Activated CD8-positive, alpha-beta T cell treated with anti-CD3 and anti-CD28 coated beads, Interleukin-2, amount 10 ng/mL, durations not matched to agents 7 days and 5 days (primary cell): ENCODE data around the gene SEMA4D. TPM values are rescaled to one million over a fixed set of nuclear protein-coding genes. Genes with fewer than 3 reads are reported as not detected.

Source experiments
- ATAC-seq: fragments of 150-1000 bp; cut with Tn5 transposase; one replicate; pipeline ENCODE4 v1.10.0; 2021; ENCODE audit warnings: moderate library complexity
- CTCF ChIA-PET: fragments of 350-600 bp; sonication (Branson Sonifier 250); formaldehyde crosslinking; loops from one replicate; lab custom pipeline; 2021; ENCODE audit warnings: antibody characterized with exemption; lab: Charles Lee
- POLR2A ChIA-PET: fragments of 350-600 bp; sonication (Branson Sonifier 250); formaldehyde crosslinking; loops from one replicate; lab custom pipeline; 2021; ENCODE audit warnings: antibody characterized with exemption; lab: Charles Lee
- DNase-seq: peaks from one replicate; pipeline ENCODE4 v3.0.0-alpha.2; 2020
- H3K27ac Mint-ChIP-seq: one replicate; pipeline ENCODE4 v1.8.0; 2021; ENCODE audit warnings: mild to moderate bottlenecking, mixed read lengths
- H3K27me3 Mint-ChIP-seq: one replicate; pipeline ENCODE4 v1.8.0; 2021; ENCODE audit warnings: low read depth, mixed read lengths
- H3K36me3 Mint-ChIP-seq: one replicate; pipeline ENCODE4 v1.8.0; 2021; ENCODE audit warnings: low read depth, mixed read lengths
- H3K4me1 Mint-ChIP-seq: one replicate; pipeline ENCODE4 v1.8.0; 2021; ENCODE audit warnings: low read depth, mixed read lengths
- H3K4me3 Mint-ChIP-seq: one replicate; pipeline ENCODE4 v1.8.0; 2021; ENCODE audit warnings: mild to moderate bottlenecking, mixed read lengths
- H3K9me3 Mint-ChIP-seq: one replicate; pipeline ENCODE4 v1.8.0; 2022; ENCODE audit warnings: mixed read lengths; ENCODE audit not compliant: insufficient read depth
- total RNA-seq, 2 experiments: library from RNA; stranded (reverse); gene quantifications; one replicate each; pipeline ENCODE4 v1.2.3, GENCODE V29; 2021

The SEMA4D gene
- total RNA-seq, 2 experiments from 2014 or later = 314 to 321 TPM

DNA sequence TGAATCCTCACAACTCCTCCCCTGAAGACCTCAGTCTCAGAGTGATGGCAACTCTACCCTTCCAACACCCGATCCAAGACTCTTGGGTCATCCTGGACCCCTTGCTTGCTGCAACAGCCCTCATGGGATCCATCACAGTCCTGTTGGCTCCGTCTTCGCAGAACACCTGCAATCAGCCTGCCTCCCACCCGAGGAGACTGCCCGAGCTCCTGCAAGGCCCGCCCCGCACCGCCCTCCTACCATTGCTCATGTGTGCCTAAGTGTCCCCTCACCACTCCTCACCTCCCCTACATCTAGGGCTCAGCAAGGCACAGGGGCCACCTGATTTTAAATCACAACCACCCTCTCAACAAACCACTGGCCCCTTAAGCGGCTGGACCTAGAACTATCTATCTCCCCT lies 5.3 kb downstream of the SEMA4D start:
- CTCF ChIA-PET = interaction anchor here (1.2 to 5.9 kb wide), 3 partner anchors 10 to 57 kb away, joined by 3 to 46 read pairs (median 4); no protein-coding TSS in a partner anchor
- DNase-seq (no peak), ATAC-seq (no peak)
- Mint-ChIP-seq H3K27me3 (no peaks in the 10 kb centered on the region), H3K4me1 (peaks cover 77% of the 10 kb centered on the region), H3K9me3 (no peaks in the 10 kb centered on the region), H3K36me3 (peaks cover 78% of the 10 kb centered on the region), H3K4me3 (peak overlapping the region; percentile 15), H3K27ac (peak overlapping the region; percentile 65)
- POLR2A ChIA-PET = no interaction called here

DNA sequence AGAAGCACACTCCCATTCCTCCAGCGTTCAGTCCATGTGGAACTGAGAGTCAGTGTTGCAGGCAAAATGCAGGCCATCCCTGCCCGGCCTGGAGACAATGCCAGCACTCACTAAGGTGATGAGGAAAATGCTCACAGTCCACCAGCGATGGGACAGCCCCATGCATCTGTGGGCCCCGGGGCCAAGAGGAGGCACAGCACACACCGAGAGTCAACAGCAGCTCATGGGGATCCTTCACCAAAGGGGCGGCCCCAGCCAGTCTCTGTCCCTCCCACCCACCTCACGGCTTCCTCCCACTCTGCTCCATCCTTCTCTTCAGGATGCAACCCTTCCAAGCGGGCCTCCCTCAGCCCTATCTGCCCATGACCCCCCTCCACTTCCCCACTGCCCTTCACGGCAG lies 6.2 kb downstream of the SEMA4D start:
- no peaks in the 10 kb centered on the region for H3K9me3 Mint-ChIP-seq
- POLR2A ChIA-PET = interaction anchor here (0.7 to 3.3 kb wide), 4 partner anchors 10 to 27 kb away, joined by 3 to 14 read pairs (median 3); no protein-coding TSS in a partner anchor

DNA sequence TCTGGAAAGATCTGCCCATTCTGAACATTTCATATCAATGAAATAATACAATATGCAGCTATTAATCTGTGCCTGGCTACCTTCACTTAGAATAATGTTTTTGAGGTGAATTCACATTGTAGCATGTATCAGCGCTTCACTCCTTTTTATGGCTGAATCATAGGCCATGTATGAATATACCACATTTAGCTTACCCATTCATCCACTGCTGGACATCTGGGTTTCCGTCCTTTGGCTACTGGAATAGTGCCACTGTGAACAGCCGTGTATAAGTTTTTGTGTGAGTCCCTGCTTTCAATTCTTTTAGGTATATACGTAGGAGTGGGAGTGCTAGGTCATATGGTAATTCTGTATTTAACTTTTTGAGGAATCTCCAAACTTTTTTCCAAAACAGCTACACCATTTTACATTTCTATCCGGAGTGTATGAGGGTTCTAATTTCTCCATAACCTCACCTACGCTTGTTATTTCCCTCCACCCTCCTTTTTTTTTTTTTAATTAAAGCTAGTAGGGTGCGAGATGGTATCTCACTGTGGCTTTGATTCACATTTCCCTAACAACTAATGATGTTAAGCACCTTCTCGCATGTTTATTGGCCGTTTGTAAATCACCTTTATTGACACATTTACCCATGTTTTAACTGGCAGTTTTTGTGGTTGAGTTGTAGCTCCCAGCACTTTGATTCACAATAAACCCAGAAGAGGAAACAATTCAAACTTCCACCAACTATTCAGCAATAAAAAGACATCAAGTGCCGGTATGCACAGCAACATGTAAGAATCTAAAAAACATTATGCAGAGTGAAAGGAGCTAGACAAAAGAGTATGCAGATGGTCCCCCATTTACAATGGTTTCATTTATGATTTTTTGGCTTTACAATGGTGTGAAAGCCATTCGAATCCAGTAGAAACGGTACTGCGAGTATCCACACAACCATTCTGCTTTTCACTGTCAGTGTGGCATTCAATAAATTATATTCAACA lies 8.1 kb downstream of the SEMA4D start:
- Mint-ChIP-seq H3K27me3 (no peaks in the 10 kb centered on the region), H3K4me3 (peak overlapping the region; percentile 52), H3K27ac (peak overlapping the region; percentile 81), H3K4me1 (peaks cover 95% of the 10 kb centered on the region), H3K36me3 (peaks cover 77% of the 10 kb centered on the region), H3K9me3 (no peaks in the 10 kb centered on the region)
- ChIA-PET CTCF (interaction anchor here (1.1 to 5.9 kb wide), 9 partner anchors 8 to 63 kb away, joined by 3 to 46 read pairs (median 5); no protein-coding TSS in a partner anchor), POLR2A (interaction anchor here (1.0 to 3.3 kb wide), 6 partner anchors 8 to 81 kb away, joined by 3 to 14 read pairs (median 4); no protein-coding TSS in a partner anchor)
- DNase-seq (no peak), ATAC-seq (peak; percentile 61)

More for the DNA sequence above, 6.2 kb downstream of the SEMA4D start:
- Mint-ChIP-seq H3K27me3 (no peaks in the 10 kb centered on the region), H3K36me3 (peaks cover 79% of the 10 kb centered on the region), H3K4me1 (peaks cover 85% of the 10 kb centered on the region), H3K27ac (peak overlapping the region; percentile 65), H3K4me3 (peak overlapping the region; percentile 15)
- CTCF ChIA-PET = interaction anchor here (1.2 to 5.9 kb wide), 4 partner anchors 11 to 58 kb away, joined by 3 to 46 read pairs (median 4); no protein-coding TSS in a partner anchor
- peak; percentile 34 for ATAC-seq
- DNase-seq = no peak

DNA sequence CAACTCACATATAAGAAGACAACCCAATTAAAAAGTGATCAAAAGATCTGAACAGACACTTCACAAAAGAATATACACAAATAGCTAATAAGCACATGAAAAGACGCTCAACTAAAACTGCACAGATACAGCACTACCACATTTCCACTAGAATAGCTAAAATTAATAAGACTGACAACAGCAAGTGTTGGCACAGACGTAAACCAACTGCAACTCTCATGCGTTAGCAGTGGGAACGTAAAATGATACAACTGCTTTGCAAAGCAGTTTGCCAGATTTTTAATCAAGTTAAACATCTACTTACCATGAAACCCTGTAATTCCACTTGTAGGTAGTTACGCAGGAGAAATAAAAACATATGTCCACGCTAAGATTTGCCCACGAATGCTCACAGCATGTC lies 9.0 kb downstream of the SEMA4D start:
- ATAC-seq (no peak), DNase-seq (no peak)
- POLR2A ChIA-PET = interaction anchor here (1.1 to 3.3 kb wide), 2 partner anchors 10 to 35 kb away, joined by 3 to 14 read pairs; no protein-coding TSS in a partner anchor
- Mint-ChIP-seq H3K27ac (peak overlapping the region; percentile 17), H3K36me3 (peaks cover 77% of the 10 kb centered on the region), H3K4me3 (no peak overlapping the region), H3K27me3 (no peaks in the 10 kb centered on the region), H3K4me1 (peaks cover 95% of the 10 kb centered on the region), H3K9me3 (no peaks in the 10 kb centered on the region)
- CTCF ChIA-PET = interaction anchor here (1.1 to 5.9 kb wide), 6 partner anchors 10 to 60 kb away, joined by 3 to 46 read pairs (median 5); no protein-coding TSS in a partner anchor

DNA sequence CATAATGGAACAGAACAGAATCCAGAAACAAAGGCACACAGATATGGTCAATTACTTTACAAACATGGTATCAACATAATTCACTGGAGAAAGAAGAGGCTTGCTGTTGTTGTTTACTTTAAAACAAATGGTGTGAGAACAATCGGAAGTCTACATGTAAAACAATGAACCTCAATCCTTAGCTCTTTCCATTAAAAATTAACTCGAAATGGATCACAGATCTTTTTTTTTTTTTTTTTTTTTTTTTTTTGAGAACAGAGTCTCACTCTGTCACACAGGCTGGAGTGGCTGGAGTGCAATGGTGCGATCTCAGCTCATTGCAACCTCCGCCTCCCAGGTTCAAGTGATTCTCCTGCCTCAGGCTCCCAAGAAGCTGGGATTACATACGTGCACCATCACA lies 9.8 kb downstream of the SEMA4D start:
- ChIA-PET POLR2A (interaction anchor here (3.3 kb wide), 1 partner anchor 9 kb away, joined by 14 read pairs; no protein-coding TSS in a partner anchor), CTCF (interaction anchor here (0.7 to 5.9 kb wide), 6 partner anchors 20 to 61 kb away, joined by 3 to 46 read pairs (median 4); no protein-coding TSS in a partner anchor)
- no peak for ATAC-seq
- Mint-ChIP-seq H3K4me1 (peaks cover 95% of the 10 kb centered on the region), H3K27ac (peak overlapping the region; percentile 8), H3K36me3 (peaks cover 74% of the 10 kb centered on the region), H3K27me3 (no peaks in the 10 kb centered on the region), H3K4me3 (no peak overlapping the region), H3K9me3 (no peaks in the 10 kb centered on the region)
- no peak for DNase-seq

DNA sequence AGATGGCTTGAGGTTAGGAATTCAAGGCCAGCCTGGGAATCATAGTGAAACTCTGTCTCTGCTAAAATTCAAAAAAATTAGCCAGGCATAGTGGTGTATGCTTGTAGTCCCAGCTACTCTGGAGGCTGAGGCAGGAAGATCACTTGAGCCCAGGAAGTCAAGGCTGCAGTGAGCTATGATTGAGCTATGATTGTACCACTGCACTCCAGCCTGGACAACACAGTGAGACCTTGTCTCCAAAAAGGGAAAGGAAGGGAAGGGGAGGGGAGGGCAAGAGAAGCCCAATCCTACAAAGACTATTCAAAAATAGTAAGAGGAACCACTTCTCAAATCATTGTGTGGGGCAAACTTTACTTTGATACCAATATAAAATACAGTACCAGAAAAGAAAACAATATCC lies 11.2 kb downstream of the SEMA4D start:
- no peaks in the 10 kb centered on the region for H3K27me3 Mint-ChIP-seq
- no peak overlapping the region for H3K4me3 Mint-ChIP-seq
- POLR2A ChIA-PET = no interaction called here
- peaks cover 75% of the 10 kb centered on the region for H3K36me3 Mint-ChIP-seq
- no peaks in the 10 kb centered on the region for H3K9me3 Mint-ChIP-seq
- ATAC-seq (no peak), DNase-seq (no peak)
- H3K4me1 Mint-ChIP-seq = peaks cover 95% of the 10 kb centered on the region
- H3K27ac Mint-ChIP-seq = peak overlapping the region; percentile 23
- CTCF ChIA-PET = interaction anchor here (0.8 to 1.4 kb wide), 5 partner anchors 16 to 168 kb away, joined by 3 to 7 read pairs (median 4); partner anchors contain the start of gene SECISBP2

DNA sequence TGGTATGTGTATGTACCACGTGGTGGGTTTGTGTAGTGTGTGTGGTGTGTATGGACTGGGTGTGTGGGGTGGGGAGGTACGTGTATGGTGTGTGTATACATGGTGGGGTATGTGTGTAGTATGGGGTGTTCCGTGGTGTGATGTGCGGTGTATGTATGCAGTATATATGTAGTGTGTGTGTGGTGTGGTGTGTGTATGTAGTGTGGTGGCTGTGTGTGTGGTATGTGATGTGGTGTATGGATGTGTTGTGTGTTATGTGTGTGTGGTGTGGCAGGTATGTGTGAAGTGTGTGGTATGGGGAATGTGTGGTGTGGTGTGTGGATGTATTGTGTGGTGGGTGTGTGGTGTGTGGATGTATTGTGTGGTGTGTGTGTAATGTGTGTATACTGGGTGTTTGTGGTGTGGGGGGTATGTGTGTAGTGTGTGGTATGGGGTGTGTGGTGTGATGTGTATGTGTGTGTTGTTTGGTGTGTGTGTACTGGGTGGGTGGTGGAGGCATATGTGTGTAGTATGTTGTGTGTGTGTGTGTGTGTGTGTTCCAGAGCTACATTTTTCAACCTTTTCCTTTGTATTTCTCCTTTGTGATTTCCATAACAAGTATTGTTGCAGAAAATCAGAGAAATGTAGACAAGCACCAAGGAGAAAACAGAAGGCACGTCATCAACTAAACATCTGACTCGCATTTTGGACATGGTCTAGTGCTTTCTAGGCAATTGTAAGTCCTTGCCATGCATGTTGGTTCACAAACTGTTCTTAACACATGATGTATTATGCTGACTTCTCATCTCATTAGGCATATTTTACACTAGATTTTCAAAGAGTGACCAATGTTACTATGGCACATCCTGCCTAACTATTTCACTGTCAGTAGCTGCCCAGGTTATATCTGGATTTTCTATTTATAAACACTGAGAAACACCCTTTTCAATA lies 13.2 kb downstream of the SEMA4D start:
- Mint-ChIP-seq H3K36me3 (peaks cover 76% of the 10 kb centered on the region), H3K4me1 (peaks cover 90% of the 10 kb centered on the region), H3K9me3 (no peaks in the 10 kb centered on the region), H3K27ac (peak overlapping the region; percentile 89), H3K27me3 (no peaks in the 10 kb centered on the region), H3K4me3 (peak overlapping the region; percentile 72)
- ATAC-seq (no peak), DNase-seq (no peak)
- POLR2A ChIA-PET = interaction anchor here (0.7 to 2.4 kb wide), 7 partner anchors 11 to 44 kb away, joined by 3 to 12 read pairs (median 4); no protein-coding TSS in a partner anchor
- CTCF ChIA-PET = interaction anchor here (0.7 to 5.2 kb wide), 6 partner anchors 18 to 71 kb away, joined by 3 to 40 read pairs (median 3); no protein-coding TSS in a partner anchor

DNA sequence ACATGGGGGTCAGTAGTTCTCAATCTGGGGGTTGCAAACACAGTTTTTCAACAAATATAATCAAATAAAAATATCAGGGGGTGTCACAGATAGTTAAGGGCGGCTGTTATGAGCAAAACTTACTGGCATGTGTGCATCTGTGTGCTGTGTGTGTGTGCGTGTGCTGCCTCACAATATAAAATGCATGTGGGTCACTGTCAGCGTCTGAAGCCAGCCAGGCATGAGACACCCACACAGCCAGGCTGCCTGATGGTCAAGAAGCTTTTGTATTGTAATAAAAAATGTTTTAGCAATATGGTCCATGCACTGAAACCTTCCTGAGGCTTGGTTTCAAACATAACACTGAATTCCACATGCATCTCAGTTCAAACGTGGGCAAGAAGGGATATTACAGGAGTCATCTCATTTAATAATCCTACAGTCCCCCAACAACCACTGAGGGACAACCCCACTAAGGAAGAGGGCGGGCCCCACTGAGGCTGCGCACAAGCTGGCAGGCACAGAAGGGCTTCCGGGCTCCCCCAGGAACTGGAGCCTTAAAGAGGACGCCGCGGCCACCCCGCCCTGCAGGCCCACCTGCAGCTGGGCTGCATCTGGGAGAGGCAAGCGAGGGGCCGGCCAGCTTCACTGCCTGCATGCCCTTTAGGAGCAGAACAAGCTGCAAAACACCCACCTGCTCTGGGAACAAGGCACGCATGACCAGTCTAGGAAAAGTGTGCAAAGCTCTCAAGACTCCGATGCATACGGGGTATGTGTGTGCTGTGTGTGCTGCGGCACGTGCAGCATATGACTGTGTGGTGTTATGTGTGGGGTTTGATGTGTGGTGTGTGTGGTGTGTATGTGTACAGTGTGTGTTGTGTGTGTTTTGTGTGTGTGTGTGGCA lies 14.1 kb downstream of the SEMA4D start:
- POLR2A ChIA-PET = interaction anchor here (0.8 to 2.4 kb wide), 5 partner anchors 11 to 43 kb away, joined by 3 to 12 read pairs (median 4); no protein-coding TSS in a partner anchor
- peak overlapping the region; percentile 96 for H3K27ac Mint-ChIP-seq

DNA sequence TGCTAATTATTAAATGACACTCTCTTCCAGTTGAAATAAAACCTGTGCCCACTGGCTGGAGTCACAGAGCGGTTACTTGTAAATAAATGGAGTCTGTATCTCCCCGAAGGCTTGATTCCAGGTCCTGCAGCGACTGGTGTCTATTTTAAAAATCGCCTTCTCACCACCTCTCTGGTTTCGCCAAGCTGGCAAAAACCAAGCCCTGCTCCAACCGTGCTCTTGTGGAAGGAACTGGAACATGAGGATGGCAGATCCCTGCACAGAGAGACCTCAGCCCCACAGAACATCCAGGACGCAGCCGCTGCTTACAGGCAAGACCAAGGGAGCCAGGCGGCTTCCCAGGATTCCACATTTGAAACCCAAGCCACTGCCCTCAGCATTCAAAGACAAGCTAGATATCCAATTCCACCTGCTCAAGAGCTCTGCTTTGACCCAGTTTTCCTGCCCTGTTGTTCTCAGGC lies 15.0 kb downstream of the SEMA4D start:
- Mint-ChIP-seq H3K27me3 (no peaks in the 10 kb centered on the region), H3K4me1 (peaks cover 92% of the 10 kb centered on the region), H3K4me3 (peak overlapping the region; percentile 69), H3K27ac (peak overlapping the region; percentile 96), H3K36me3 (peaks cover 80% of the 10 kb centered on the region), H3K9me3 (no peaks in the 10 kb centered on the region)
- no peak for DNase-seq
- POLR2A ChIA-PET = interaction anchor here (1.5 to 2.5 kb wide), 4 partner anchors 16 to 66 kb away, joined by 4 to 12 read pairs (median 9); no protein-coding TSS in a partner anchor
- ATAC-seq = no peak
- CTCF ChIA-PET = interaction anchor here (0.6 to 5.2 kb wide), 5 partner anchors 12 to 66 kb away, joined by 3 to 40 read pairs (median 4); no protein-coding TSS in a partner anchor

More for the DNA sequence above, 14.1 kb downstream of the SEMA4D start:
- Mint-ChIP-seq H3K4me1 (peaks cover 90% of the 10 kb centered on the region), H3K9me3 (no peaks in the 10 kb centered on the region), H3K36me3 (peaks cover 77% of the 10 kb centered on the region), H3K27me3 (no peaks in the 10 kb centered on the region), H3K4me3 (peak overlapping the region; percentile 72)
- CTCF ChIA-PET = interaction anchor here (0.7 to 5.2 kb wide), 6 partner anchors 18 to 72 kb away, joined by 3 to 40 read pairs (median 4); no protein-coding TSS in a partner anchor
- peak; percentile 70 for ATAC-seq
- peak; percentile 84 for DNase-seq
